GM12801 (cell line): ENCODE data around the gene PCNT.

ENCODE experiments used
- CTCF ChIP-seq: IDR thresholded peaks from one replicate; pipeline ENCODE4 v1.5.1; 2011; ENCODE audit warnings: control low read depth; ENCODE audit not compliant: insufficient read length; ENCODE audit errors: extremely low read depth

Gene PCNT

GRCh38 chr21:46319186-46319585 lies 4.8 kb upstream of the PCNT start:
- no peak for TF ChIP-seq CTCF

GRCh38 chr21:46320331-46320801 lies 3.6 kb upstream of the PCNT start:
- TF ChIP-seq CTCF: no peak

- TF ChIP-seq CTCF: no peak
These were observed 1.4 kb upstream of the PCNT start for GRCh38 chr21:46322351-46323226.

- TF ChIP-seq CTCF: no peak
These were observed 688 bp upstream of the PCNT start for GRCh38 chr21:46323227-46323709.

- TF ChIP-seq CTCF: no peak
These were observed 575 bp downstream of the PCNT start for GRCh38 chr21:46324390-46325072.

- TF ChIP-seq CTCF: no peak
These were observed 1.3 kb downstream of the PCNT start for GRCh38 chr21:46325073-46325912.

GRCh38 chr21:46326110-46326703 lies 2.3 kb downstream of the PCNT start:
- TF ChIP-seq CTCF: no peak
